Small intestine (tissue), 7 donors: Measurements from ENCODE around the gene PBX4. TPM values are rescaled to one million over a fixed set of nuclear protein-coding genes. Genes with fewer than 3 reads are reported as not detected.

Experiments used
- DNase-seq, 2 donors: peaks; one replicate each; pipeline versions ENCODE4 v3.0.0 to v3.0.0-alpha.2; 2013
- FAIRE-seq: peaks from 2 replicates; lab custom pipeline; 2012; peaks lifted over from hg19 to GRCh38; lab: Jason Lieb, UNC
- H3K27ac ChIP-seq, 3 donors: one replicate each; pipeline ENCODE4 v1.5.1; 2013; ENCODE audit warnings: low read length in 2 of 3, mild to moderate bottlenecking in 2 of 3, control low read depth in 1 of 3, inconsistent platforms in 1 of 3, low read depth in 1 of 3, moderate library complexity in 1 of 3
- H3K27me3 ChIP-seq, 3 donors: one replicate each; pipeline ENCODE4 v1.6.1; 2013; ENCODE audit warnings: low read length in 3 of 3, inconsistent platforms in 1 of 3; ENCODE audit not compliant: control insufficient read depth in 3 of 3, insufficient read depth in 3 of 3
- H3K36me3 ChIP-seq, 3 donors: one replicate each; pipeline ENCODE4 v1.6.1; 2013; ENCODE audit warnings: low read length in 3 of 3, inconsistent platforms in 1 of 3, low read depth in 1 of 3, mild to moderate bottlenecking in 1 of 3, moderate library complexity in 1 of 3; ENCODE audit not compliant: control insufficient read depth in 3 of 3, insufficient read depth in 2 of 3
- H3K4me1 ChIP-seq, 3 donors: one replicate each; pipeline ENCODE4 v1.6.1; 2013; ENCODE audit warnings: low read length in 2 of 3, inconsistent platforms in 1 of 3, low read depth in 1 of 3, mild to moderate bottlenecking in 1 of 3, moderate library complexity in 1 of 3; ENCODE audit not compliant: control insufficient read depth in 3 of 3, insufficient read depth in 2 of 3
- H3K4me3 ChIP-seq, 3 donors: one replicate each; pipeline ENCODE4 v1.5.1; 2013; ENCODE audit warnings: low read length in 3 of 3, control low read depth in 1 of 3, inconsistent platforms in 1 of 3, low read depth in 1 of 3, mild to moderate bottlenecking in 1 of 3, moderate library complexity in 1 of 3
- H3K9me3 ChIP-seq, 2 donors: one replicate each; pipeline ENCODE4 v1.6.1; 2013; ENCODE audit warnings: low read depth in 1 of 2, low read length in 1 of 2; ENCODE audit not compliant: control insufficient read depth in 2 of 2, insufficient read depth in 1 of 2
- WGBS, 3 donors: extraction: QIAGEN DNeasy Blood & Tissue Kit; methylation state at CpG; one replicate each; pipeline ENCODE4 v1.1.7; 2013; 5-methylcytosine and 5-hydroxymethylcytosine counted together
- polyA plus RNA-seq, 4 donors: library from polyadenylated mRNA; stranded (reverse) in 3 of 4; unstranded in 1 of 4; fragments of 200-250 nt in 3 of 4; fragments of 120-200 nt in 1 of 4; gene quantifications; one replicate each; pipeline versions ENCODE4 v1.2.1 to v1.2.3, GENCODE V29; 2013
- donor health status: healthy with polysubstance abuse.
- donor health status: control.
- donor health status: control.
- donor health status: Bipolar disorder and iron deficiency.
- donor health status: healthy.

PBX4 gene
- polyA plus RNA-seq, 4 donors, result 0.81 to 2.5 (median 1.4) TPM

DNA sequence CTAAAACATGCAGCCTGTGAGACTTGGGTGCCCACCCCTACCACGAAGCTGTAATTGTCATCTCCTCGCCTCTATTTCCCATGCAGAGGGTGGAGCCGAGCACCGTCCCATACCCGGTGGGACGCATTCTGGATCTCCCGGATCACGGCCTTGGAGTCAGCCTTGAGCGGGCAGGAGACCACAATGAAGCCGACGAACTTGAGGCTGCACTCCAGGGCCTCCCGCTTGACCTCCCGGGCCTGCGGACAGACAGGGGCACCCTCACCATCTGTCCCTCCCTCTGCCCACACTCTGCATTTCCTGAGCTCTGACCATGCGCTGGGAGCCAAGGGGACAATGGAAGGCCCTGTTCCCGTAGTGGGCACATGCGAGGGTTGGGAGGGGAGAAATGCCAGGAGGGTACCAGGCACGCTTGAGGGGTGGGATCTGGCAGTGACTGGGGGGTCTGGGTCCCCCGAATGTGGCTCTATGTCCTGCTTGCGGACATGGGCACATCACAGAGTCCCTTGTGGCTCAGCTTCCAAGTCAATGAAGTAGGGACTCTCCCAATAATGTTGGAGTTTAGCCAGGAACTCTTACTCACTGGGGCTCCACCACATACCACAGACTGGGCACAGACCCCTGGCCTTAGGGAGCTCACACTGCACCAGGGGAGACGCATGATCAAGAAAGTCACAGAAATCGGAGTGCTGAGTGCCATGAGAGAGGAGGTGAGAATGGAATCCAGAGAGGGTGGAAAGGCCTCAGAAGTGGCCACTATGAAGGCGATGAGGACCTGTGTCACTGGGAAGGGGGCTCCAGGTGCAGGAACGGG, 34.2 kb upstream of the PBX4 start:
- peaks cover 20 to 93% (median 30%) of the 10 kb centered on the region in 3 donors for H3K36me3 ChIP-seq
- WGBS, 3 donors, result 92 to 96% (median 96%) methylated on average over 24 of the region's 24 CpGs
- no peaks in the 10 kb centered on the region for H3K9me3 ChIP-seq
- H3K4me3 ChIP-seq, result no peak overlapping the region
- no peak for DNase-seq
- no peaks in the 10 kb centered on the region for H3K4me1 ChIP-seq
- H3K27me3 ChIP-seq, result no peaks in the 10 kb centered on the region
- no peak for FAIRE-seq
- H3K27ac ChIP-seq, result no peak overlapping the region

DNA sequence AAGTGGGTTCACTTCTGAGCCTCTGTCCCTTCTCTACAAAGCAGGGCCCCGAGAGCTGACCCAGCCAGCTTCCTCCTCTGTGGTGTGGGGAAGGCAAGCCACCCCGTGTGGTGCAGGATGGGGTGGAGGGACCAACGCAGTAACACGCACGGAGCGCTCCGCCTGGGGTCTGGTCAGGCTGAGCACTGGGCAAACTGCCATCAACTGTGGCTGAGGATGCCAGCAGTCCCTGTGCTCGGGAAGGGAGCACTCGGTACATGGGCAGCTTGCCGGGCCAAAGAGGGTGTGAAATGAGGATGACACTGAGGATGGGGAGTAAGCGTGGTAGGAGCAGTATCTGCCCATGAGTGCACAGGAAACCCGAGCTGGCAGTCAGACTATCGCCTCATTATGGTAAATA, 32.6 kb upstream of the PBX4 start:
- Histone ChIP-seq H3K27me3 (no peaks in the 10 kb centered on the region), H3K9me3 (no peaks in the 10 kb centered on the region), H3K4me3 (no peak overlapping the region), H3K36me3 (peaks cover 32 to 93% (median 39%) of the 10 kb centered on the region in 3 donors), H3K27ac (no peak overlapping the region), H3K4me1 (no peaks in the 10 kb centered on the region)
- DNase-seq, result no peak
- no peak for FAIRE-seq
- 78 to 89% (median 87%) methylated on average over 13 of the region's 13 CpGs for WGBS, 3 donors

DNA sequence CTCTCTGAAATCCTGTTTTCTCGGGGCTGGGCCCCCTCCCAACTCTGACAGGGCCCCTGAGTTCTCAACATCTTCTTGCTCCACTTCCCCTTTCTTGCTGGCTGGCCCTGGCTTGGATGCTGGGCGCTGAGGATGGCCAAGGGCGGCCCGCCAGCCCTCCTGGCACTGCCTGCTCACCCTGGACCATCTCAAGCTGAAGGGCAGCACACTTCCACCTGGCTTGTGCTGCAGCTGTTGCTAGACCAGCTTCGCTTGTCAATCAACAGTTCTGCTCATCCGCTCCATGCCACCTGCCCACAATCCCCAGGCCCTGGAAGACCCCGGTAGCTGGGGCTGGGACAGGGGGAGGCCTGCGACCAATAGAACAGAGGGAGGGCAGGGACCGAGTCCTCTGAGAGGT, 31.8 kb upstream of the PBX4 start:
- DNase-seq, result no peak
- Histone ChIP-seq H3K4me1 (no peaks in the 10 kb centered on the region), H3K4me3 (no peak overlapping the region), H3K36me3 (peaks cover 29 to 93% (median 35%) of the 10 kb centered on the region in 3 donors), H3K9me3 (no peaks in the 10 kb centered on the region), H3K27me3 (no peaks in the 10 kb centered on the region), H3K27ac (no peak overlapping the region)
- 92 to 97% (median 94%) methylated on average over 9 of the region's 9 CpGs for WGBS, 3 donors
- FAIRE-seq, result no peak

DNA sequence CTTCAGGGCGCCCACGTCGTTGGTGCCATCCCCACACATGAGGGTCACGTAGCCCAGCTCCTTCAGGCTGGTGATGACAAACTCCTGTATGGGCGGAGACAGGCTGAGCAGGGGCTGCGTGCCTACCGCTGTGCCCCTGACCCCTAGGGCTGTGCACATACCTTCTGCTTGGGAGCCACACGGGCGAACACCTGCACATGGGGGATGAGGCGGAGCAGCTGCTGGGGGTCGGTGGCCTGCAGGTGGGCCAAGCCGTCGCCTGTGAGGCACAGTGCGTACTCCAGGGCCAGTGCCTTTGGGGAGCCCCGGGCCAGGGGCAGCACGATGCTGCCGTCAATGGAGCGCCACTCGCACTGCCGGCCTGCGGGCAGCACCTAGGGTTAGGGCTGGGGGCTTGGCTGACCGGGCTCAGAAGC, 31.1 kb upstream of the PBX4 start:
- Histone ChIP-seq H3K27ac (no peak overlapping the region), H3K9me3 (no peaks in the 10 kb centered on the region), H3K4me3 (no peak overlapping the region), H3K4me1 (no peaks in the 10 kb centered on the region), H3K27me3 (no peaks in the 10 kb centered on the region), H3K36me3 (peaks cover 29 to 91% (median 33%) of the 10 kb centered on the region in 3 donors)
- FAIRE-seq, result no peak
- no peak for DNase-seq
- 95 to 97% (median 97%) methylated on average over 16 to 22 of the region's 22 CpGs for WGBS, 3 donors

DNA sequence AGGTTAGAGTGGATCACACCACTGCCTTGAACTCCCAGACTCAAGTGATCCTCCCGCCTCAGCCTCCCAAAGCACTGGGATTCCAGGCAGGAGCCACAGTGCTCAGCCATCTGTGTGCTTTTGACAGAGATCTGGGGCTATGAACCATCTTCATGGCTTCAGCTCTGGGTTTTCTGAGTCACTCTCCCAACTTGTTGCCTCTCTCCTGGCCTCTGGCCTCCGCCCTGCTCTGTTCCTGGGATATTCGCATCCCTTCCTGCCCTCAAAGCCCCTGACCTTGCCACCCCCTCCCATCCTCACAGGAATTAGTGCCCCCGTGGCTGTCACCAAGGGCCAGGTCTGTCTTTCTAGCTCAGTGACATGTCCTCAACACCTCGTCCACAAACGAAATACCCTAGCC, 30.7 kb upstream of the PBX4 start:
- WGBS, 3 donors, result 91 to 98% (median 93%) methylated on average over 6 of the region's 6 CpGs
- FAIRE-seq (no peak), DNase-seq (no peak)
- Histone ChIP-seq H3K27me3 (no peaks in the 10 kb centered on the region), H3K4me1 (peaks cover 0 to 2% (median 0%) of the 10 kb centered on the region in 3 donors), H3K4me3 (no peak overlapping the region), H3K27ac (no peak overlapping the region), H3K36me3 (peaks cover 28 to 89% (median 33%) of the 10 kb centered on the region in 3 donors), H3K9me3 (no peaks in the 10 kb centered on the region)

DNA sequence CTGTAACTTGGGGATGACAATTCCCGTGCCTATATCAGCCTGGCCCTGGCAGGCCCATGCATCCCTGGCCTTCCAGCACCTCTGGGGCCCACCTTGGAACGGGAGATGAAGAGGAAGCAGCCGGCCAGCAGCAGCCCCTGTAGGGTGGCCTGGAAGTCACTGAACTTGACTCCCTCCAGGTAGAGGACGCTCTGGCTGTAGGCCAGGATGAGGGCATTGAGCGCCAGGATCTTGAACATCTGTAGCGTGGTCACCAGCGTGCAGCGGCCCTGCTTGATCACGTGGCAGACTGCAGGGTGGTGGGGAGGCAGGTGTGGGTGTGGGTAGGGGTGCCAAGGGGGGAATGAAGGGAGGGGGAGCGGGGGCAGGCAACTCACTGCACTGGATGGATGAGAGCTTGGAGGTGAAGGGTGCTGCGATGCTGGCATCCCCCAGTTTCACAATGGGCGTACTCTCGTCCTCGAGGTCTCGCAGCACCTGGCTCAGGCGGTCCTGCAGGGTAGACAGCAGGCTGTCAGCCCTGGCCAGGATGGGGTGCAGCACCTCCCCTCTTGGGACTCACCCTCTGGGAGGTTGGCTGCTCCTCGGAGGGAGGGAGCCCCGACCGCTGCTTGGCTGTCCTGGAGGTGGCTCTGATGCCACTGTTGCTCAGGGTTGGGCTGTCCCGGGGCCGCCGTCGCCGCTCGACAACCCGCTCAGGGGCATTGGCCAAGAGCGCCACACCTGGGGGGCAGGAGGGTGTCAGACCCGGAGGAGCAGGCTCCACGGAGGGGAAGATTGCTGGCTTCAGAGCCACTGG, 28.7 kb upstream of the PBX4 start:
- peaks cover 0 to 8% (median 0%) of the 10 kb centered on the region in 3 donors for H3K4me1 ChIP-seq
- H3K27ac ChIP-seq, result no peak overlapping the region
- H3K27me3 ChIP-seq, result no peaks in the 10 kb centered on the region
- no peaks in the 10 kb centered on the region for H3K9me3 ChIP-seq
- H3K36me3 ChIP-seq, result peaks cover 21 to 70% (median 22%) of the 10 kb centered on the region in 3 donors
- no peak for DNase-seq
- no peak for FAIRE-seq
- 91 to 93% (median 92%) methylated on average over 25 to 29 of the region's 29 CpGs for WGBS, 3 donors
- no peak overlapping the region for H3K4me3 ChIP-seq

DNA sequence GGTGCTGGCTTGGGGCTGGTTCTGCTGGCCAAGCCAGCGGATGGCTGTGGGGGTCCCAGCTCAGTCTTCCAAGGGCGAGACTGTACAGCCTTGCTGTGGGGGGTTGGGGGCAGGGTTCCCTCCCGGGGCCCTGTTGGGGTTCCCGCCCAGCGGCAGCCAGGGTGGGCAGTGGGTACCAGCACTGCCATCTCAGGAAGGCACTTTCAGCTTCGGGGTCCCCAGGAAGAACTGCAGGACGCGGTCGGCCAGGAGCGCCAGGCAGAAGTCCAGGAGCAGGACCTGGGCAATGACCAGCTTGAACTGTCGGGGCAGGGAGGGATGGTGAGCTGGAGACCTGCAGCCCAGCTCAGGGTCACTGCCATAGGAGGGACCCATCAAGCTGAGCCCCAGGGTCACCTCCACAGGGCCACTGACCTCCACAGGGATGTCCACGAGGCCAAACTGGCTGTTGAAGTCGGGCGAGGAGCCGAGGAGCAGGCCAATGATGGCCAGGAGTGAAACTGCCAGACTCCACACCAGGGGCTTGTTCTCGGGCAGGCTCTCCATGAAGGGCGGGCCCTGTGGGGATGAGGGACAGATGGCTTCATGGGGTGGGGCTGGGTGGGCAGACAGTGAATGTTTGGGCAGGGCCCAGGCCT, 26.9 kb upstream of the PBX4 start:
- Histone ChIP-seq H3K4me1 (peaks cover 0 to 8% (median 0%) of the 10 kb centered on the region in 3 donors), H3K27ac (no peak overlapping the region), H3K4me3 (no peak overlapping the region), H3K27me3 (no peaks in the 10 kb centered on the region), H3K36me3 (peaks cover 16 to 52% (median 21%) of the 10 kb centered on the region in 3 donors), H3K9me3 (no peaks in the 10 kb centered on the region)
- no peak for DNase-seq
- WGBS, 3 donors, result 93 to 94% (median 93%) methylated on average over 17 of the region's 17 CpGs
- FAIRE-seq, result no peak

DNA sequence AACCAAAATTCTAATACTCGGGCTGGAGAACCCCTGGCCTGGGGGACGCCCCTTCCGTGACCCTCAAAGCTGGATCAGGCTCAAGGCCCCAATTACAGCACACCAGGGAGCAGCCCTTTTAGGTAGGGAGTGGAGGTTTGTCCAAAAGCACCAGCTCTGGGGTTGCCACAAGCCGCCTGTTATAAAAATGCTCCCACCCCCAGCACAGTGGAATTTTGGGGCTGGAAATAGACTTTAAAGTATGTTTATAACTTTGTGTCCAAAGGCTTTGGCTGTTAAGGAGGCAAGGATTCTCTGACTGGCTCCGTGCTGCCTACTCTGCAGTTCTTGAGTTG, 25.5 kb upstream of the PBX4 start:
- Histone ChIP-seq H3K9me3 (no peaks in the 10 kb centered on the region), H3K36me3 (peaks cover 16 to 42% (median 23%) of the 10 kb centered on the region in 3 donors), H3K27me3 (no peaks in the 10 kb centered on the region), H3K4me3 (peak overlapping the region in 1 of 3 donors; percentile 64), H3K4me1 (peaks cover 0 to 8% (median 0%) of the 10 kb centered on the region in 3 donors), H3K27ac (peak overlapping the region; percentile 57 to 80 (median 79))
- FAIRE-seq, result no peak
- DNase-seq, result no peak
- WGBS, 3 donors, result 22 to 27% (median 26%) methylated on average over 5 of the region's 5 CpGs
